Measurements from ENCODE around the gene HACD4. TPM values are rescaled to one million over a fixed set of nuclear protein-coding genes. Genes with fewer than 3 reads are reported as not detected.
"Not testable (repeated sequence)": the region's sequence is repeated elsewhere in the genome, so short reads cannot be mapped to it uniquely, and the experiment has no call there.

The HACD4 gene
- total RNA-seq, 1 donor from 2014 or later = 2.1 TPM

DNA sequence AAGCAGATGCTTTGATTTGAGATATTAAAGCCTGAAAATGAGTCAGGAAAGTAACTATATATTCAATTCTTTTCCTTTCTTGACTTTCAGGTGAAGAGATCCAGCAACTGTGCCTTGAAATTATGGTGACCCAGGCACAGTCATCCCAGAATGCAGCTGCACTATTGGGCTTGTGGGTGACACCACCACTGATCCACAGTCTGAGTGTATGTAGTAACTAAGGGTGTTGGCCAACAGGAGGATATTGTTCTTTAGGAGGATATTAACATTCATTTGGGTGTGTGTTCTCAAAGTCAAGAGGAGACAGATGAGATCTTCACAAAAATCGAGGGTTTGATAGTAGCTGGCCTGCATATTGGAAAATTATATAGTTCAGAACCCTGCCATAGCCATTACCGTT lies 53.2 kb downstream of the HACD4 start:
- H3K4me3 ChIP-seq (ENCODE audit: low read length in 3 of 3) = no peak overlapping the region
- no peaks in the 10 kb centered on the region for H3K9me3 ChIP-seq (ENCODE audit: control insufficient read depth in 3 of 3, low read length in 3 of 3)

DNA sequence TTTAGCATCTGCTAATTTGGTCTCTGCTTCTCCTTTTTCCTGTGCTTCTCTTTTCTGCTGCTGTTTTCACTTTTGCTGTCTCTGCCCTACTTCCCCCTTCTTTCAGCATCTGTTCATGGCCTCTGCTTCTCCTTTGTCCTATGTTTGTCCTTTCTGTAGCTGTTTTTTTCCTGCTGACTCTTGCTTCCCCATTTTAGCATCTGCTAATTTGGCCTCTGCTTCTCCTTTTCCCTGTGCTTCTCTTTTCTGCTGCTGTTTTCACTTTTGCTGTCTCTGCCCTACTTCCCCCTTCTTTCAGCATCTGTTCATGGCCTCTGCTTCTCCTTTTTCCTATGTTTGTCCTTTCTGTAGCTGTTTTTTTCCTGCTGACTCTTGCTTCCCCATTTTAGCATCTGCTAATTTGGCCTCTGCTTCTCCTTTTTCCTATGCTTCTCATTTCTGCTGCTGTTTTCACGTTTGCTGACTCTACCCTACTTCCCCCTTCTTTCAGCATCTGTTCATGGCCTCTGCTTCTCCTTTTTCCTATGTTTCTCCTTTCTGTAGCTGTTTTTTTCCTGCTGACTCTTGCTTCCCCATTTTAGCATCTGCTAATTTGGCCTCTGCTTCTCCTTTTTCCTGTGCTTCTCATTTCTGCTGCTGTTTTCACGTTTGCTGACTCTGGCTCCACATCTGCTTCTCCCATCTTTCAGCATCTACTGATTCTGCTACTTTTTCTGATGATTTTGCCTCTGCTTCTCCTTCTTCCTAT lies 57.1 kb downstream of the HACD4 start:
- H3K9ac ChIP-seq (ENCODE audit: low read depth in 1 of 3, low read length in 3 of 3) = not testable (repeated sequence)

More for the DNA sequence above, 53.2 kb downstream of the HACD4 start:
- Histone ChIP-seq H3K36me3 (ENCODE audit: control insufficient read depth in 3 of 3, insufficient read depth in 3 of 3, low read length in 3 of 3) (peaks cover 0 to 18% (median 9%) of the 10 kb centered on the region in 3 donors), H3K4me1 (ENCODE audit: control insufficient read depth in 3 of 3, insufficient read depth in 3 of 3, low read length in 3 of 3) (peaks cover 0 to 3% (median 0%) of the 10 kb centered on the region in 3 donors), H3K27ac (ENCODE audit: low read depth, low read length) (no peak overlapping the region), H3K27me3 (ENCODE audit: control insufficient read depth in 3 of 3, insufficient read depth in 3 of 3, low read length in 3 of 3) (no peaks in the 10 kb centered on the region), H3K9ac (ENCODE audit: low read depth in 1 of 3, low read length in 3 of 3) (no peak overlapping the region)

DNA sequence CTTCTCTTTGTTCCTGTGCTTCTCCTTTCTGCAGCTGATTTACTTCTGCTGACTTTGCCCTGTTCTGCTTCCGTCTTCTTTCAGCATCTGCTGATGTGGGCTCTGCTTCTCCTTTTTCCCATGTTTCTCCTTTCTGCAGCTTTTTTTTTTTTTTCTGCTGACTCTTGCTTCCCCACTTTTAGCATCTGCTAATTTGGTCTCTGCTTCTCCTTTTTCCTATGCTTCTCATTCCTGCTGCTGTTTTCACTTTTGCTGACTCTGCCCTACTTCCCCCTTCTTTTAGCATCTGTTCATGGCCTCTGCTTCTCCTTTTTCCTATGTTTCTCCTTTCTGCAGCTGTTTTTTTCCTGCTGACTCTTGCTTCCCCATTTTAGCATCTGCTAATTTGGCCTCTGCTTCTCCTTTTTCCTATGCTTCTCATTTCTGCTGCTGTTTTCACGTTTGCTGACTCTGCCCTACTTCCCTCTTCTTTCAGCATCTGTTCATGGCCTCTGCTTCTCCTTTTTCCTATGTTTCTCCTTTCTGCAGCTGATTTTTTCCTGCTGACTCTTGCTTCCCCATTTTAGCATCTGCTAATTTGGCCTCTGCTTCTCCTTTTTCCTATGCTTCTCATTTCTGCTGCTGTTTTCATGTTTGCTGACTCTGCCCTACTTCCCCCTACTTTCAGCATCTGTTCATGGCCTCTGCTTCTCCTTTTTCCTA lies 58.0 kb downstream of the HACD4 start:
- H3K4me1 ChIP-seq (ENCODE audit: control insufficient read depth in 3 of 3, insufficient read depth in 3 of 3, low read length in 3 of 3); H3K27me3 ChIP-seq (ENCODE audit: control insufficient read depth in 3 of 3, insufficient read depth in 3 of 3, low read length in 3 of 3); H3K4me3 ChIP-seq (ENCODE audit: low read length in 3 of 3); H3K9ac ChIP-seq (ENCODE audit: low read depth in 1 of 3, low read length in 3 of 3); H3K27ac ChIP-seq (ENCODE audit: low read depth, low read length); H3K36me3 ChIP-seq (ENCODE audit: control insufficient read depth in 3 of 3, insufficient read depth in 3 of 3, low read length in 3 of 3); H3K9me3 ChIP-seq (ENCODE audit: control insufficient read depth in 3 of 3, low read length in 3 of 3): not testable (repeated sequence)

More for the DNA sequence above, 57.1 kb downstream of the HACD4 start:
- not testable (repeated sequence) for H3K4me3 ChIP-seq (ENCODE audit: low read length in 3 of 3); H3K4me1 ChIP-seq (ENCODE audit: control insufficient read depth in 3 of 3, insufficient read depth in 3 of 3, low read length in 3 of 3); H3K27me3 ChIP-seq (ENCODE audit: control insufficient read depth in 3 of 3, insufficient read depth in 3 of 3, low read length in 3 of 3); H3K27ac ChIP-seq (ENCODE audit: low read depth, low read length); H3K9me3 ChIP-seq (ENCODE audit: control insufficient read depth in 3 of 3, low read length in 3 of 3)
- peaks cover 0 to 13% (median 9%) of the 10 kb centered on the region in 3 donors for H3K36me3 ChIP-seq (ENCODE audit: control insufficient read depth in 3 of 3, insufficient read depth in 3 of 3, low read length in 3 of 3)

DNA sequence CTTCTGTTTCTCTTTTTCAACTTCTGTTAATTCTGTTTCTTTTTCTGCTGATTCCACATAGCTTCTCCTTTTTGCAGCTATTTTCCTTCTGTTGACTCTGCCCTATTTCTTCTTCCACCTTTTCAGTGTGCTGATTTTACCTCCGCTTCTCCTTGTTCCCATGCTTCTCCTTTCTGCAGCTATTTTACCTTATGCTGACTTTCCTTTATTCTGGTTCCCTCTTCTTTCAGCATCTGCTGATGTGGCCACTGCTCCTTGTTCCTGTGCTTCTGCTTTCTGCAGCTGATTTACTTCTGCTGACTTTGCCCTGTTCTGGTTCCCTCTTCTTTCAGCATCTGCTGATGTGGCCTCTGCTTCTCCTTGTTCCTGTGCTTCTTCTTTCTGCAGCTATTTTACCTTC lies 58.8 kb downstream of the HACD4 start:
- no peak overlapping the region for H3K27ac ChIP-seq (ENCODE audit: low read depth, low read length)

DNA sequence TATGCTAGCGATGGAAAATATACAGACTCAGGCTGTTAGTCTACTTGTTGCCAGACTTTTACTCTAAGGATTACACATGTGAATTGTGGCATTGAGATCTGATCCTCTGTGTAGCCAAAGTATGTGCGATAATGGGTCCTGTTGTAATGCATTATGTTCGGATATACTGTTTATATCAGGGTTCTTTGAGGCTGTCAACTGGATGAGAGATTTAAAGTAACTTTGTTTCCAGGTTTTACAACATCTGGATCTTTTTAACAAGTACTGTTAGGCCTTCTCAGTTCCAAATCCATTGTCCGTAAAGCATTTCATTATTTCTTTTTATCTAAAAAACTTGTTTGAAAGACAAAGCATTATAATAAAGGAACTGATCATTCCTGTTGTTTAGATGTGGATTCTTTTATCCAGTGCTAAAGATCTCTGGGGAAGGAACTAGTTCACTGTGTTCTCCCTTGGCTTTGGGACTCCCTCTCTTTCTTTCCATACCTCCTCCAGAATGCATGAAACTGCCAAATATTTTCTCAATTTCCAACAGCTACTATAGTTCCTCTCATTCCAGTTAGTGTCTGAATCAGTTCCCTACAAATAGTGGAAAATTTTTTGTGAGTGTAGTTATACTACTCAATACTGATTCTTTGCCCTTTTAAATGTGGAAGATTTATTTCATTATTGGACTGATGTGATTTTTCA lies 68.8 kb downstream of the HACD4 start:
- Histone ChIP-seq H3K27me3 (ENCODE audit: control insufficient read depth in 3 of 3, insufficient read depth in 3 of 3, low read length in 3 of 3) (no peaks in the 10 kb centered on the region), H3K4me1 (ENCODE audit: control insufficient read depth in 3 of 3, insufficient read depth in 3 of 3, low read length in 3 of 3) (no peaks in the 10 kb centered on the region), H3K4me3 (ENCODE audit: low read length in 3 of 3) (no peak overlapping the region), H3K9me3 (ENCODE audit: control insufficient read depth in 3 of 3, low read length in 3 of 3) (no peaks in the 10 kb centered on the region), H3K9ac (ENCODE audit: low read depth in 1 of 3, low read length in 3 of 3) (no peak overlapping the region), H3K36me3 (ENCODE audit: control insufficient read depth in 3 of 3, insufficient read depth in 3 of 3, low read length in 3 of 3) (peaks cover 0 to 5% (median 0%) of the 10 kb centered on the region in 3 donors), H3K27ac (ENCODE audit: low read depth, low read length) (no peak overlapping the region)

More for the DNA sequence above, 58.8 kb downstream of the HACD4 start:
- H3K9me3 ChIP-seq (ENCODE audit: control insufficient read depth in 3 of 3, low read length in 3 of 3) = no peaks in the 10 kb centered on the region
- no peak overlapping the region for H3K9ac ChIP-seq (ENCODE audit: low read depth in 1 of 3, low read length in 3 of 3)
- H3K27me3 ChIP-seq (ENCODE audit: control insufficient read depth in 3 of 3, insufficient read depth in 3 of 3, low read length in 3 of 3) = no peaks in the 10 kb centered on the region
- H3K36me3 ChIP-seq (ENCODE audit: control insufficient read depth in 3 of 3, insufficient read depth in 3 of 3, low read length in 3 of 3) = peaks cover 0 to 9% (median 7%) of the 10 kb centered on the region in 3 donors
- no peak overlapping the region for H3K4me3 ChIP-seq (ENCODE audit: low read length in 3 of 3)
- H3K4me1 ChIP-seq (ENCODE audit: control insufficient read depth in 3 of 3, insufficient read depth in 3 of 3, low read length in 3 of 3) = no peaks in the 10 kb centered on the region

DNA sequence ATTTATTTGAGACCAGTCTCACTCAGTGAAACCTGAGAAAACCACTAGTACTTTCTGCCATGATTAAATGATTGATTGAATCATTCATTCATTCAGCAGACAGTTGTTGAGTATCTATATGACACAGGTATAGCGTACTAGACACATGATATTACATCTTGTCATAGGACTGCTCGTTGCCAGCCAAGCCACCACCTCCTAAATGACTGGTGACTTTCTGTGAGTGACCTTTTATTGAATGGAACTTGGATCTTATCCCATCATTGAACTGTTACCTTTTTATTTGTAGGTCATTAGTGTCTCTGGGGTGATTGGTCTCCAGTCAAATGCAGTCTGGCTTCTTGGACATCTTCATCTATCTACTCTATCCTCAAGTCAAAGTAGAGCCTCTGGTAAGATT lies 80.7 kb downstream of the HACD4 start:
- H3K27ac ChIP-seq (ENCODE audit: low read depth, low read length) = no peak overlapping the region
- peaks cover 6 to 27% (median 25%) of the 10 kb centered on the region in 3 donors for H3K36me3 ChIP-seq (ENCODE audit: control insufficient read depth in 3 of 3, insufficient read depth in 3 of 3, low read length in 3 of 3)
- H3K9me3 ChIP-seq (ENCODE audit: control insufficient read depth in 3 of 3, low read length in 3 of 3) = no peaks in the 10 kb centered on the region
- no peak overlapping the region for H3K9ac ChIP-seq (ENCODE audit: low read depth in 1 of 3, low read length in 3 of 3)
- H3K4me3 ChIP-seq (ENCODE audit: low read length in 3 of 3) = no peak overlapping the region
- no peaks in the 10 kb centered on the region for H3K4me1 ChIP-seq (ENCODE audit: control insufficient read depth in 3 of 3, insufficient read depth in 3 of 3, low read length in 3 of 3)
- no peaks in the 10 kb centered on the region for H3K27me3 ChIP-seq (ENCODE audit: control insufficient read depth in 3 of 3, insufficient read depth in 3 of 3, low read length in 3 of 3)

Other genes starting within 250 kb of the HACD4 start
- not detected for gene IFNB1, start 46.3 kb upstream of the HACD4 start, total RNA-seq
- not detected for gene IFNW1, start 110.2 kb upstream of the HACD4 start, total RNA-seq
- gene IFNA21, start 135.0 kb upstream of the HACD4 start, total RNA-seq = not detected
- not detected for gene IFNA4, start 155.9 kb upstream of the HACD4 start, total RNA-seq
- not detected for gene IFNA7, start 170.6 kb upstream of the HACD4 start, total RNA-seq
- gene IFNA10, start 175.5 kb upstream of the HACD4 start, total RNA-seq = not detected
- gene IFNA16, start 185.7 kb upstream of the HACD4 start, total RNA-seq = not detected
- not detected for gene IFNA17, start 196.6 kb upstream of the HACD4 start, total RNA-seq
- not detected for gene IFNA14, start 208.4 kb upstream of the HACD4 start, total RNA-seq

All from skeletal muscle tissue (tissue), 4 donors.